GM12873 (cell line): Measurements from ENCODE around the gene PRKAG2.

ENCODE experiments used
- CTCF ChIP-seq: IDR thresholded peaks from 2 replicates; pipeline ENCODE4 v1.5.1; 2012; ENCODE audit warnings: low read depth, mild to moderate bottlenecking, moderate library complexity, low read length, control low read depth; ENCODE audit not compliant: insufficient read depth; ENCODE audit errors: missing control alignments

PRKAG2 gene

GRCh38 chr7:151592868-151593486 lies 283.9 kb downstream of the PRKAG2 start:
- TF ChIP-seq CTCF = no peak

GRCh38 chr7:151592330-151592729 lies 284.6 kb downstream of the PRKAG2 start:
- no peak for TF ChIP-seq CTCF

GRCh38 chr7:151591866-151592265 lies 285.0 kb downstream of the PRKAG2 start:
- TF ChIP-seq CTCF = no peak

GRCh38 chr7:151590850-151591771 lies 285.8 kb downstream of the PRKAG2 start:
- no peak for TF ChIP-seq CTCF

- TF ChIP-seq CTCF = no peak
These were observed 286.7 kb downstream of the PRKAG2 start for GRCh38 chr7:151590071-151590849.

GRCh38 chr7:151588982-151589381 lies 287.9 kb downstream of the PRKAG2 start:
- TF ChIP-seq CTCF = no peak
